Measurements from ENCODE around the gene SYT11. TPM values are rescaled to one million over a fixed set of nuclear protein-coding genes. Genes with fewer than 3 reads are reported as not detected.

The SYT11 gene
- total and polyA plus RNA-seq, 9 of the 15 experiments (the other 6 are each of a cell fraction or from before 2014, with no cell fraction given): 0.05 to 0.18 (median 0.11) TPM

GRCh38 chr1:155856975-155857930 is 2.1 kb upstream of the SYT11 start, which contains the start of gene GON4L (continued):
- TF ChIP-seq AFF1 (IDR thresholded peaks at IDR 0.05; ENCODE audit: low read depth in 1 of 2, partially characterized antibody in 2 of 2) (peak in 1 of 2 experiments; percentile 78), NKRF (IDR thresholded peaks at IDR 0.05; ENCODE audit: borderline replicate concordance) (peak; percentile 93), MAX (CRISPR knock-in tag; IDR thresholded peaks at IDR 0.05) (peak; percentile 92), ZNF316 (IDR thresholded peaks at IDR 0.05) (peak; percentile 18; the same call in 1 of the 2 replicates), ZBTB33 (CRISPR knock-in tag; IDR thresholded peaks at IDR 0.05) (peak; percentile 69; the same call in 1 of the 2 replicates), BCOR (IDR thresholded peaks at IDR 0.05) (peak; percentile 92), ATF3 (IDR thresholded peaks at IDR 0.05) (peak; percentile 62; the same call in 1 of the 2 replicates), ATF3 (CRISPR knock-in tag; conservative IDR thresholded peaks at IDR 0.05) (no peak; the same call in 1 of the 2 replicates), ZNF175 (CRISPR knock-in tag; IDR thresholded peaks at IDR 0.05; ENCODE audit: low read depth) (no peak), MXD1 (CRISPR knock-in tag; IDR thresholded peaks at IDR 0.05; ENCODE audit: borderline replicate concordance, poor library complexity, severe bottlenecking) (no peak)
